ENCODE results near the gene ATP5F1B. TPM values are rescaled to one million over a fixed set of nuclear protein-coding genes. Genes with fewer than 3 reads are reported as not detected.
A peak's percentile ranks its signal among the peaks of the same experiment; 100 is the strongest.

Gene ATP5F1B
- total and polyA plus RNA-seq, 9 of the 15 experiments (the other 6 are each of a cell fraction or from before 2014, with no cell fraction given): 908 to 3,125 (median 1,482) TPM

DNA sequence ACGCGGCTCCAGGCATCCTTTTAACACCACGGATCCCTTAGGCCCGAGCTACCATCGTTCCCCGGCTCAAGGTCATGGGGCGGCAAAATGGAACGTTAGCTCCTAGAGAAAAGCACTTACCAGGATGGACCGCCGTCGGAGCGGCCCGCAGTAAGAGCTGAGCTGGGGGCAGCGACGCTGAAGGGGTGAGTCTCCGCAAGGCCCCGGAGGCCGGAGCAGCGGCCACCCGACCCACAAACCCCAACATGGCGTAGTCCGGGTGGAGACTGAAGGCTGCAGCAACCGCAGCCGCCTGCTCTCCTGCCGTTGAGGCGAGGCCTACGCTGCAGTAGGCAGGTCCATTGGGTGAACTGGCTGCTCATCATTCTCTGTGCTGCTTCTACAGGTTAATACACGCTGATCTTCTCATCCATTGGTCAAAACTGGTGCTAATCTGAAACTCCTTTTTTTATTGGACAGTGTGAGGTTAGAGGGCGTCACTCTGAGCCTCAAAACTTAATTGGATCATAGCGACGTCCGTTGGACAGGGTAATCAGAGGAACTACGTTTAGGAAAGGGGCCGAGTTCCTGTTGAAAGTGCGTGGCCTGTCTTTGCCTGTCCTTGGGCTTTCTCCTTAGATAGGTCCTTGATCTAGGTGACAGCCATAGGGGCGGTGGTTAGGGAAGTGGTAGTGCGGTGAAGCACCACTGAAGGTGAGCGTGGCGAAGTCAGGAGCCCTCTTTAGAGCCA lies at the start of gene ATP5F1B (continued):
- TF ChIP-seq, protein P1, sequence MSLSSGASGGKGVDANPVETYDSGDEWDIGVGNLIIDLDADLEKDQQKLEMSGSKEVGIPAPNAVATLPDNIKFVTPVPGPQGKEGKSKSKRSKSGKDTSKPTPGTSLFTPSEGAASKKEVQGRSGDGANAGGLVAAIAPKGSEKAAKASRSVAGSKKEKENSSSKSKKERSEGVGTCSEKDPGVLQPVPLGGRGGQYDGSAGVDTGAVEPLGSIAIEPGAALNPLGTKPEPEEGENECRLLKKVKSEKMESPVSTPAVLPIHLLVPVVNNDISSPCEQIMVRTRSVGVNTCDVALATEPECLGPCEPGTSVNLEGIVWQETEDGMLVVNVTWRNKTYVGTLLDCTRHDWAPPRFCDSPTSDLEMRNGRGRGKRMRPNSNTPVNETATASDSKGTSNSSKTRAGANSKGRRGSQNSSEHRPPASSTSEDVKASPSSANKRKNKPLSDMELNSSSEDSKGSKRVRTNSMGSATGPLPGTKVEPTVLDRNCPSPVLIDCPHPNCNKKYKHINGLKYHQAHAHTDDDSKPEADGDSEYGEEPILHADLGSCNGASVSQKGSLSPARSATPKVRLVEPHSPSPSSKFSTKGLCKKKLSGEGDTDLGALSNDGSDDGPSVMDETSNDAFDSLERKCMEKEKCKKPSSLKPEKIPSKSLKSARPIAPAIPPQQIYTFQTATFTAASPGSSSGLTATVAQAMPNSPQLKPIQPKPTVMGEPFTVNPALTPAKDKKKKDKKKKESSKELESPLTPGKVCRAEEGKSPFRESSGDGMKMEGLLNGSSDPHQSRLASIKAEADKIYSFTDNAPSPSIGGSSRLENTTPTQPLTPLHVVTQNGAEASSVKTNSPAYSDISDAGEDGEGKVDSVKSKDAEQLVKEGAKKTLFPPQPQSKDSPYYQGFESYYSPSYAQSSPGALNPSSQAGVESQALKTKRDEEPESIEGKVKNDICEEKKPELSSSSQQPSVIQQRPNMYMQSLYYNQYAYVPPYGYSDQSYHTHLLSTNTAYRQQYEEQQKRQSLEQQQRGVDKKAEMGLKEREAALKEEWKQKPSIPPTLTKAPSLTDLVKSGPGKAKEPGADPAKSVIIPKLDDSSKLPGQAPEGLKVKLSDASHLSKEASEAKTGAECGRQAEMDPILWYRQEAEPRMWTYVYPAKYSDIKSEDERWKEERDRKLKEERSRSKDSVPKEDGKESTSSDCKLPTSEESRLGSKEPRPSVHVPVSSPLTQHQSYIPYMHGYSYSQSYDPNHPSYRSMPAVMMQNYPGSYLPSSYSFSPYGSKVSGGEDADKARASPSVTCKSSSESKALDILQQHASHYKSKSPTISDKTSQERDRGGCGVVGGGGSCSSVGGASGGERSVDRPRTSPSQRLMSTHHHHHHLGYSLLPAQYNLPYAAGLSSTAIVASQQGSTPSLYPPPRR (CRISPR knock-in tag; IDR thresholded peaks at IDR 0.05; ENCODE audit: borderline replicate concordance): peak; percentile 33; the same call in 1 of the 2 replicates
- TF ChIP-seq POLR2AphosphoS2 (IDR thresholded peaks at IDR 0.05; ENCODE audit: low read length): peak; percentile 88; the same call in 1 of the 2 replicates
- no peak; the same call in 1 of the 2 replicates for TF ChIP-seq ZNF384 (IDR thresholded peaks at IDR 0.05; ENCODE audit: low read depth, low read length)
- TF ChIP-seq, protein P2, sequence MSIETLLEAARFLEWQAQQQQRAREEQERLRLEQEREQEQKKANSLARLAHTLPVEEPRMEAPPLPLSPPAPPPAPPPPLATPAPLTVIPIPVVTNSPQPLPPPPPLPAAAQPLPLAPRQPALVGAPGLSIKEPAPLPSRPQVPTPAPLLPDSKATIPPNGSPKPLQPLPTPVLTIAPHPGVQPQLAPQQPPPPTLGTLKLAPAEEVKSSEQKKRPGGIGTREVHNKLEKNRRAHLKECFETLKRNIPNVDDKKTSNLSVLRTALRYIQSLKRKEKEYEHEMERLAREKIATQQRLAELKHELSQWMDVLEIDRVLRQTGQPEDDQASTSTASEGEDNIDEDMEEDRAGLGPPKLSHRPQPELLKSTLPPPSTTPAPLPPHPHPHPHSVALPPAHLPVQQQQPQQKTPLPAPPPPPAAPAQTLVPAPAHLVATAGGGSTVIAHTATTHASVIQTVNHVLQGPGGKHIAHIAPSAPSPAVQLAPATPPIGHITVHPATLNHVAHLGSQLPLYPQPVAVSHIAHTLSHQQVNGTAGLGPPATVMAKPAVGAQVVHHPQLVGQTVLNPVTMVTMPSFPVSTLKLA (conservative IDR thresholded peaks at IDR 0.05): peak; percentile 64 to 66; a peak in 3 of 4 replicates
- peak; percentile 97 for TF ChIP-seq TAF9B (IDR thresholded peaks at IDR 0.05; ENCODE audit: partially characterized antibody)
- TF ChIP-seq LCOR (CRISPR knock-in tag; IDR thresholded peaks at IDR 0.05): no peak
- TF ChIP-seq ZKSCAN1 (IDR thresholded peaks at IDR 0.05; ENCODE audit: low read depth, low read length): peak; percentile 56; the same call in 1 of the 2 replicates
- peak; percentile 53 for TF ChIP-seq NBN (IDR thresholded peaks at IDR 0.05; ENCODE audit: low read depth)
- TF ChIP-seq, protein P3, sequence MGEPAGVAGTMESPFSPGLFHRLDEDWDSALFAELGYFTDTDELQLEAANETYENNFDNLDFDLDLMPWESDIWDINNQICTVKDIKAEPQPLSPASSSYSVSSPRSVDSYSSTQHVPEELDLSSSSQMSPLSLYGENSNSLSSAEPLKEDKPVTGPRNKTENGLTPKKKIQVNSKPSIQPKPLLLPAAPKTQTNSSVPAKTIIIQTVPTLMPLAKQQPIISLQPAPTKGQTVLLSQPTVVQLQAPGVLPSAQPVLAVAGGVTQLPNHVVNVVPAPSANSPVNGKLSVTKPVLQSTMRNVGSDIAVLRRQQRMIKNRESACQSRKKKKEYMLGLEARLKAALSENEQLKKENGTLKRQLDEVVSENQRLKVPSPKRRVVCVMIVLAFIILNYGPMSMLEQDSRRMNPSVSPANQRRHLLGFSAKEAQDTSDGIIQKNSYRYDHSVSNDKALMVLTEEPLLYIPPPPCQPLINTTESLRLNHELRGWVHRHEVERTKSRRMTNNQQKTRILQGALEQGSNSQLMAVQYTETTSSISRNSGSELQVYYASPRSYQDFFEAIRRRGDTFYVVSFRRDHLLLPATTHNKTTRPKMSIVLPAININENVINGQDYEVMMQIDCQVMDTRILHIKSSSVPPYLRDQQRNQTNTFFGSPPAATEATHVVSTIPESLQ (CRISPR knock-in tag; IDR thresholded peaks at IDR 0.05): 0 out of 2 replicates have a peak, but pooled peaks have one; percentile 82
- no peak for TF ChIP-seq HIVEP1 (CRISPR knock-in tag; IDR thresholded peaks at IDR 0.05)
- no peak for TF ChIP-seq SRSF1 (IDR thresholded peaks at IDR 0.05; ENCODE audit: low read depth, low read length)
- TF ChIP-seq NEUROD1 (IDR thresholded peaks at IDR 0.05; ENCODE audit: borderline replicate concordance, low read depth, low read length, partially characterized antibody): peak; percentile 100
- TF ChIP-seq, protein P4, sequence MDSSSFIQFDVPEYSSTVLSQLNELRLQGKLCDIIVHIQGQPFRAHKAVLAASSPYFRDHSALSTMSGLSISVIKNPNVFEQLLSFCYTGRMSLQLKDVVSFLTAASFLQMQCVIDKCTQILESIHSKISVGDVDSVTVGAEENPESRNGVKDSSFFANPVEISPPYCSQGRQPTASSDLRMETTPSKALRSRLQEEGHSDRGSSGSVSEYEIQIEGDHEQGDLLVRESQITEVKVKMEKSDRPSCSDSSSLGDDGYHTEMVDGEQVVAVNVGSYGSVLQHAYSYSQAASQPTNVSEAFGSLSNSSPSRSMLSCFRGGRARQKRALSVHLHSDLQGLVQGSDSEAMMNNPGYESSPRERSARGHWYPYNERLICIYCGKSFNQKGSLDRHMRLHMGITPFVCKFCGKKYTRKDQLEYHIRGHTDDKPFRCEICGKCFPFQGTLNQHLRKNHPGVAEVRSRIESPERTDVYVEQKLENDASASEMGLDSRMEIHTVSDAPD (CRISPR knock-in tag; IDR thresholded peaks at IDR 0.05): no peak
- no peak for TF ChIP-seq NCOA4 (IDR thresholded peaks at IDR 0.05; ENCODE audit: partially characterized antibody)
- peak; percentile 97 for TF ChIP-seq RBM25 (IDR thresholded peaks at IDR 0.05; ENCODE audit: low read depth, low read length, severe bottlenecking)
- TF ChIP-seq NR2C2 (CRISPR knock-in tag; IDR thresholded peaks at IDR 0.05): no peak
- peak; percentile 91 for TF ChIP-seq NR2C2 (tag; IDR thresholded peaks at IDR 0.05)
- peak; percentile 78 for TF ChIP-seq GTF2F1 (IDR thresholded peaks at IDR 0.05; ENCODE audit: low read depth, low read length)
